ENCODE data around the gene MCOLN2. TPM values are rescaled to one million over a fixed set of nuclear protein-coding genes. Genes with fewer than 3 reads are reported as not detected.

Gene MCOLN2
- total and polyA plus RNA-seq, 2 of the 8 experiments (the other 6 are each of a cell fraction or from before 2014, with no cell fraction given) = 1.7 to 6.1 TPM

DNA sequence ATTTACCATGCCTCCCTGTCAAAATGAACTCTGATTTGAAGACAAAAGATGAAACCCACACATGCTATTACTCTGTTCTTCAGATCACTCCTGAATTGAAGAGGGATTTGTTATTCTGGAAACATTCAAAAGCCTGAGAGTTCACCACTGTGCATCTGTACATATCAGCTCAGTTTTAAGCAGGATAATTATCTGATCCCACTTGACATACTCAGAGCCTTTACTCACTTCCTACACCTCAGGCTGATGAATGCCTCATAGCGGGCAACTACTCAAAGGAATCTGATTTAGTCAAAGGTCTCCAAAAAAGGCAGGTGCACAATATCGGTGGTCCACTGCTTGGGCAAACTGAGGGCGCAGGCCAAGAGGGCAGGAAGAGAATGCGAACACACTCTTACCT lies 56.4 kb downstream of the MCOLN2 start (continued):
- TF ChIP-seq KDM4A (IDR thresholded peaks at IDR 0.05; ENCODE audit: low read depth, low read length, severe bottlenecking) (no peak), CREB1 (IDR thresholded peaks at IDR 0.05) (no peak)

All from H1 (cell line).